ENCODE data around the gene DSCAML1.

The DSCAML1 gene

DNA sequence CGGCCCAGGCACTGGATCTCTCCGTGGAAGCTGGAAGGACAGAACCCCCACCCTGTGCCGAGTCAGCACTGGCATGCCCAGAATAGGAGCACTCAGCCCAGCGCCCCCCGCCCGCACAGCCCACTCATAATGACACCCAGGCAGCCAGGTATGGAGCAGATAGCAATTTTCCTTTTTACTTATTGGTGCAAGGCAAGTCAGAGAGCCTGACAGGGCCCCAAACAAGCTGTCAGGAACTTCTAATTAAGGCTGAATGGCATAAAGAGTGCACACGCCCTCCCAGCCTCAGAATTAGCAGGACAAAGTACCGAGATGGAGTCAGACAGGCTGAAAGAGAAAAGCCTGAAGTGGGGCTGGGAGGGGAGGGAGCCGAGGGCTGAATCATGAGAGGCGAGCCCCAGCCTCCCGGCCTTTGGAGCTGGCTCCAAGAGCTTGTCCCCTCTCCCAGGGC is 76.9 kb downstream of the DSCAML1 start:
- DNase-seq = no peak

DNA sequence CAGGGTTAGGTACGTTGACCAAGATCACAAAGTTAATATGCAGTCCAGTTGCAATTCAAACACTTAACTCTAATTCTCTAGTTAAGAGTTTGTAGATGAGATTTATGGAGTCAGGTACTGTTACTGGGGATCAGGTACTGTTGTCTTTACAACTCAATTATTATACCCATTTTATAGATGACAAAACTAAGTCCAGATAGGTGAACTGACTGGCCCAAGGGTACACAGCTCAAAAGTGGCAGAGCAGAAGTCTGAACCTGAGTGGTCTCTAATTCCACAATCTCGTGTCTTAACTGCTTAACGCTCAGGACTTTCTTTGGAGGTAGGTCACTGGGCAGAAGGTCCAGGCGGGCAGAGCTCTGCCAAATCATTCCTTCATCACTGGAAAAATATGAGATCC is 77.5 kb downstream of the DSCAML1 start:
- DNase-seq = no peak

DNA sequence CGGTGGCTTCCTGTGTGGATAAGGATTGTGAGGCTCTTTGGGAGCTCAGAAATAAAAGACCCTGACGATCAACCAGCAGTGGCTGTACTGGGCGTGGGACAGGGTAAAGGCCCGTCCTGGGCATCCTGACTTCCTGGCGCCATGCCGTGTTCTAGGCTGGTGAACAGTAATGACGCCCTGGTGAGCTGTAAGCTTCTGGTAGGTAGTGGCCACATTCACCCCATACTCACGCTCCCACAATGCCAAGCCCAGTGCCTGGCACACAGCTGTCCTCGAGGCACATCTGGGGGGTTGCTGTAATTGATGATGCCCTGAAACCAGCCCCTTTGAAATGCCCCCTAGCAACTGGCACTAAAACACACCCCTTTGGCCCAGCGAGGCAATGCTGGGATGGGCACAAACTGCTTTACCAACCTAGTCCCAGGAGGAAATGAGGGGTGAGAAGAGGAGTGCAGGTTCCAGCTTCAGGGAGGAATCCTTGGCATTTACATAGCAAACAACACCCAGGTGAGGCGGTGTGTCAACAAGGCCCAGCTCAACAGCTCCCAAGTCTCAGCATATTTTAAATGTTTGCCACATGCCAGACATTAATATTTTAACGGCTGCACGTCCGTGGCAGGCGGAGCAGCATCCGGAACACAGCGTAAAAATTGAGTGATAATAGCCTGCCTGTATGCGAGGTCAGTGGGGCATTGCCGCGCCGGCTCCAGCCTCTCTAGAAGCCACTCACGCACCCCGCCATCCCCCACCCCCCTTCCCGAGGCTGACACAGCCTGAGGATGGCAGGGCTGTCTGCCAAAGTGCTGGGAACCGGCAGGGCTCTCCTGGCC is 79.3 kb downstream of the DSCAML1 start:
- no peak for DNase-seq

DNA sequence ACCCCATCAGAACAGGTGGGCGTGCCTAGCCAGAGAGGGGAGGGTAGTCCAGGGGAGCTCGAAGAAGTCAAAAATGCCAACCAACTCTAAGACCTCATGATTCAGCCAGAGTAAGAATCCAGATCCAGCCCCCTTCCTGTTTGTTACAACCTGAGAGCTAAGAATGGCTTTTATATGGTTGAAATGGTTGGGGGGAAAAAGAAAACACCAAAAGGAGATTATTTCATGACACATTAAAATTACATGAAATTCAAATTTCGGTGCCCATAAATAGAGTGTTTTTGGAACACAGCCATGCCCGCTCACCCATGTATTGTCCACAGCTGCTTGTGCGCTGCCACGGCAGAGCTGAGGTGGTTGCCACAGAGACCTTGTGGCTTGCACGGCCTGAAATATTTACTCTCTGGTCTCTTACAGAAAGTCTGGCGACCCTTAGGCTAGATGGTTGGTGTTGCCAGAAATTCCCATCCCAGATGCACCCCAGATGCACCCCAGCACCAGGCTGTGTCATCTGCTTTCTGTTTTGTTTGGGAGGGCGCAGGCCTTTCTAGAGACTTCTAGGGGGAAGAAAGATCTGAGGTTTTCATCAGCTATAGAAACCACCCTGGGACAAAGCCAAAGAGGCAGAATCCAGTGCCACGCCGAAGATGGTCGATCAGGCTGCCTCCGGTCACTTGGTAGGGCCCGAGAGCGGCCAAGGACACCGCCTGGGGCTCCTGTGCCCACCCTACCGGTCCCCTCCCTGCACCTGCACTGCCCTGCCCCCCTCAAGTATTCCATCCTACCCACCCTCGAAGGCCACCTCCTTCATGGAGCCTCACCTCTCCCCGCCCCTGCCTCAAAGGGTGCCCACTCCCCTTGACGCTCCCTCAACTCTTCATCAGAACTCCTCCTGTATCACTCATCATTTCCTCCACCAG is 80.2 kb downstream of the DSCAML1 start:
- DNase-seq = no peak

DNA sequence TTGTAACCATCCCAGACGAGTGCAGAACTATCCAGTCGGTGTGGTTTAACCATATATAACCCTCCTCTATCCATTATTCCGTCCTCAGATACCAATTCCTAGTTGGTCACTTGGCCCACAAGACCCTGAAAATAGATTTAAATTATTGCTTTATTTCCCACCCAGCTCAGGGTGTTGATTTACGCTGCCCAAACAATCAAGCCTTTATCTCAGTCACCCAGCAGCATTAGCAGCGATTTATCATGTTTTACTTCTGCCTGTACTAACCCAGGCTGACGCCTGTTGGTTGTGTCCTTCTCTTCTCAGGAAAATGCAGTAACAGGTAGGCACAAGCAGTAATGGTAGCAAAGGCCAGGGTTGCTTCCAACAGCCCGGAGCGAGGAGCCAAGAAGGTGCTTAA is 81.2 kb downstream of the DSCAML1 start:
- no peak for DNase-seq

DNA sequence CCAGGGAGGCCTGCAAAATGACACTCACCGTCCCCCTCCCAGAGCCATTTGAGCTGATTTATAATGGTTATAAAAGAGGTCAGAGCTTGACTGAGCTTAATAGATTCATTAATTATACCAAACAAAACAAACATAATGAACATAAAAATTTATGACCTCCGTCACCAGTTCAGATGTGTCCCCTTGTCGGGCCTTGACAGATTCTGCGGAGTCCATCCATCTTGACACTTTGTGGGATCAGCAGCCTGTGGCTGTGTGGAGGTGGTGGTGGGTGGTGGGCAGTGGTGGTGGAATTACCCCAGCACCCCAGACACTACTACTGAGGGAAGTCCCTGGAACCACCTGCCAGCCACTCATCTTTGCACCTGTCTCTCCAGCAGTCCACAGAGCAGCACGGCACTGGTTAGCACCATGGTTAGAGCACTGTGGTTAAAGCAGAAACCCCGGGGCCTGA is 83.5 kb downstream of the DSCAML1 start:
- no peak for DNase-seq

DNA sequence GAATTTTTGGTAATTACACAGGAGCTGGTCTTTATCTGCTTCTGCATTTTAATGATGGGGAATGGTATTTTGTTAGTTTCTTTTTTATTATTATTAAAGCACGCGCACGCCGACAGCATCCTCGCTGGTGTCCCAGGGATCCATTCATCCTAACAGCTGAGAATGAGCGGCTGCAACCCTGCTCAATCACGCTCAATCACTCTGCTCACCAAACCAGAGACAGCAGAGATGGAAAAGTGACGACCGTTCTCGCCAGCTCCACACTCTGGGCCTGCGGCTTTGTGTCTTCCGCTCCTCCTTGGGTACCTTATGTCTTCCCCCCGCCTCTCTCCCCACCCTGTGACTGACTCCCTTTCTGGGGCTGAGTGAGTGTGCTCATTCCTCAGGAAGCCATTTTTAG is 84.5 kb downstream of the DSCAML1 start:
- no peak for DNase-seq

DNA sequence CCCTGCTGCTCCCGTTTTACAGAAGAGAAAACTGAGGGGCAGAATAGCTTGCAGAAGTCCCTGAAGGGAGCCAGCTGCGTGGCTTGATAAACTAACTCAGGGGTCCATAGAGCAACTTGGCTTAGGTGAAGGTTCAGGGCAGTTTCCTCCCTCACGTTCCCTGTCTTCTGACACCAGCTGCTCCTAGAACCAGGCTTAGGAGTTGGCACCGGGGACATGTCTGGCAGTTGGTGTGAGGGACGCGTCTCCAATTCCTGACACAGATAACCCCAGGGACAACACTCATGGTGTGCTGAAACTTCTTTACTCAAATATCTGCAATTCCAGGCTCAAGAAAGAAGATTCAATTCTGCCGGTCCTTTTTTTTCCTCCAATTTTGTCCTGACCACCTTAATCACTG is 85.7 kb downstream of the DSCAML1 start:
- DNase-seq = no peak

DNA sequence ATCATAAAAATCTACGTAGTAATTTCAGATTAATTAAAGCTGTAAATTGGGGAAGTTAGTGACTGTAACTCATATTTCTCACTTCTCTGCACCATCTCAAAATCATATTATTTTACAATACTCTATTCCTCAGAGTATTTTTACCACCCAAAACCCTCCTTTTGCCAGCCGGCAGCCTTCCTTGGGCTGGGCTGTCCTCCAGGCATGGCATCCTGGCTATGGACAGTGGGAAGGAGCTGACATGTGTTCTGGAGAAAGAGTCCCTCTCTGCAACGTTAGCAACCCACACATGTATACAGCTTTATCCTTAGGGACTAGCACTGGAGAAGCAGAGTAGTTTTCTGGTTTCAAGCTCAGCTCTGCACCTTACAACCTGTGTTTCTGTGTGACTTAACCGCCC is 86.8 kb downstream of the DSCAML1 start:
- DNase-seq = no peak

DNA sequence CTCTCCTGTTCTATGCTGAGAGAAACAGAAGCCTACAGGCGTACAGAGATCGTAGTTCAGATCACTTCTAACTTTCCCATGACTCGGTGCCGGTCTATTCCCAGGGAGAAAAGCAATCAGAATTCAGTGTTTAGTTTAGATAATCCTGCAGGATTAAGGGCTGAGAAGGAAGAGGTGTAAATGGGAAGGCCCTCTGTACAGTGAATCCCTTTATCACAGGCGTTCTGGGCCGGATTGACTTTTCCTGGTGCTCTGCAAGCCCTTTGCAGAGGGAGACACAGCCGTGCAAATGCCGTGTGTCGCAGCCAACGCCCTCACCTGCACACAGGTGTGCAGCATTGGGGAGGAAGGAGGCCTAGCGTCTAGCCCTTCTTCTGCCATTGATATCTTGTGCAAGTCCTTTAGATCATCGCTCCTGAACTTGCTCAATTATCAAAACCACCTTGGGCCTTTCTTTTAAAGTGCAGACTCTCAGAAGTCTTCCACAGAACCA is 90.6 kb downstream of the DSCAML1 start:
- no peak for DNase-seq

DNA sequence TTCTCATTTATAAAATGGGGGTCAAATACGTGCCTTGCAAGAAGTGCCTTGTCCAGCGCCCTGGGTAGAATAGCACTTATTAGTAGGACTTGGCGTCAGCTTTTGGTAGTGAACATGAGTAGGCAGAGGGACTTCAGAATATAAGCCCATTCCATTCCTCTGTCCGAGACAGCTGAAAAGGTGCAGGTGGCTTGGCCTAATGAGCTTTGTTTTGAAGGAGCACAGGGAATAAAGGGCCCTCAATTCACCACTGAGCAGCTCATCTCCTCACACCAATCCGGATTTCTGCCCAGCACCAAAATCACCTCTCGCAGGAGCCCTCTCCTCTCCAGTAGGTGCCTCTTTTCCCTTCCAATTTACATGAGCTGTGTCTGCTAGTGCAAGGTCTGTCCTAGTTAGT is 91.2 kb downstream of the DSCAML1 start:
- no peak for DNase-seq

DNA sequence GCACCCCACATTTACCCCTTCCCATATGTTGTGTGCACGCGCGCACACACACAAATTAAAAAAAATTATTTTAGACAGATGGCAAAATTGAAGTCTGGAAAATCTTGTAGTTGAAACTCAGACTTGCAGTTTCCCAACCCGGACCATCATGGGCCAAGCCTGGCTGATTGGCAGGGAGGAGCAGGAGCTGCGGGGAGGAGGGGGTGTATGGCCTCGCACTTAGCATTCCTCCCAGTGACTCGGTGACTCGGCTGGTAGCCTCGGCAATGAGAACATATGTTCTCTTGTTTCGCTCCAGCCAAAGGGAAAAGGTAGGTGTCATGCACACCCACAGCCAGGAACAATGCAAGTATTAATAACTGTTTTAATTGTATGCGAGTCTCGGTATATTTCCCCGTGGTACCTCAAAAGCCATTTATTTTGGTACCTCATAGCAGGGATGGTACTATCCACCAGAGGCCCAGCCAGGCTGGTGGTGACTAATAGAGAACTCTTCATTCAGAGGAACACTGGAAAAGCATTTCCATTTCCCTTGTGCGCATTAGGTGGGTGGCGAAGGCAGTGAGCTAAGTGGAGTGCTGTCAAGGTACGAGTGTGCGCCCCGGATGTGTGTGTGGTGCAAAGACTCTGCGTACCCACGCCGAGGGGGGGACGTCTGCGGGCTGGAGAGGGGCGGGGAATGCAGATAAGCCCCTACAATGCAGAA is 92.5 kb downstream of the DSCAML1 start:
- DNase-seq = no peak

DNA sequence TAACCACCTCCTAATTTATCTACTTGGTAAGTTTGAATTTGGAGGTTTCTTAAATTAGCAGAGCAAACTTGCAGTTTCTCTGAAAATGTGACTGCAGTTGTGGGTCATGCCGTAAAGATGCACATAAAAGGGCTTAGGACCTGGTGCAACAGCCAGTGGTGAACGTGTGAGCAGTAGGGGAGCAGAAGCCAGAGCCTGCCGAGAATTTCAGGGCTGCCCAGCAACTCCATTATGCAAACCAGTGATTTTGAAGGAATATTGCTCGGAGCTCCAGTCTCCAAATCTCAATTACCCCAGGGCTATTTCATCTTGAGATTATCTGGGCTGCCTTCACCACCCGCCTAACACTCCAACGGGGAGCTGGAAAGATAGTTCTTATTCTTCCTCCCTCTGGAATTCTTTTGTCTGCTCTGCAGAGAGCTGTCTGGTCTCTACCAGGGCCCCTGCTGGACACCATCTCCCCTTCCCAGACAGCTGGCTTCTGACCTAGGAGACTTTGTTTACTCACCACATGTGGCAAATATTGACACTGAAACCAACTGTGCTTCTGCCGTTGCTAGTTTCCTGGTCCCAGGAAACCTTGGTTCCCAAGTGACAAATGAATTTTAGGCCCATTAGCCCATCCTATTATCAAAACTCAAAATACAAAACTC is 93.9 kb downstream of the DSCAML1 start:
- DNase-seq = no peak

DNA sequence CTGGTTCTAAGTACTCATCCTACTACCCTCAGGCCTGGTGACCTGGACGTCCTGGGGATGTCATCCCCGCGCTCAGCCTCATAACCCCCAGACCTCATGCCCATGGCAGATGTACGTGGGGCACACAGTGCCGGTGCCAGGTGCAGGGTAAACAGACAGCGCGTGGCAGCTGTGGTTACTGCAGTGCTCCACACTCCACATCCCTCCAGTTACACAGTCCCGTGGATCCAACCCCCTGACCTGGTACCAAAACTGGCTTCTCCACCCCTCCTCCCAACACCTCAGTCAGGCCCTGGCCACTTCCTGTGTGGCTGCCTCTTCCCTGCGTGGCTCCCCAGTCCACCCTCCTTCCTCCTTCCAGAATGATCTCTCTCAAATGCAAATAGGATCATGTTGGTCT is 95.2 kb downstream of the DSCAML1 start:
- no peak for DNase-seq

DNA sequence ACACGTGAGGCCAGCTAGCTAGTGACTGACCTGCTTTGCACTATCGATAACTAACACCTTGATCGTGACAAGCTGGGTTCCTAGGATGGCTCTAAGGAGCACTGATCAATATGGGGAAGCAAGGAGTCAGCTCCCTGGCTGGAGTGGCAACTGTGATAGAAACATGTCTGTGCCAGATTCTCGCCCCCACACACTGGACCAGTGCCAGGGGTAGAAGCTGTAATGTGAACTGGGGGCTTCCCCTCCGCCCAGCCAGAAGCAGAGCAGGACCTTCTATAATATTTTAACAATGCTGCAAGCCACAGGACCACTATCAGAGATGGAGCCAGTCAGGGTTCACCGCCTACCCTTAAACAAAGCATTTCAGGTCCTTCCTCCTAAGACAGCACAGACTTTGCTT is 96.5 kb downstream of the DSCAML1 start:
- DNase-seq = no peak

DNA sequence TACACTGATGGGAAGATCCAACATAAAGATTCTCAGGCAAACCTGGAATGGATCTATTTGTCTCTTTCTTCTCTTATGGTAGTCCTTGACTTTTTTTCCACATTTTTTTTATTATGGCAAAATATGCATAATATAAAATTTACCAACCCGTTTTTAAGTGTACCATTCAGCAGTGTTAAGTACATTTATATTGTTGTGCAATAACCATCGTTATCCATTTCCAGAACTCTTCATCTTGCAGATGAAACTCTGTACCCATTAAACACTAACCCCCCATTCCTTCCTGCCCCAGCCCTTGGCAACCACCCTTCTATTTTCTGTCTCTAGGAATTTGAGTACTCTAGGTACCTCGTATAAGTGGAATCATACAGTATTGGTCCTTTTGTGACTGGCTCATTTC is 99.7 kb downstream of the DSCAML1 start:
- no peak for DNase-seq

DNA sequence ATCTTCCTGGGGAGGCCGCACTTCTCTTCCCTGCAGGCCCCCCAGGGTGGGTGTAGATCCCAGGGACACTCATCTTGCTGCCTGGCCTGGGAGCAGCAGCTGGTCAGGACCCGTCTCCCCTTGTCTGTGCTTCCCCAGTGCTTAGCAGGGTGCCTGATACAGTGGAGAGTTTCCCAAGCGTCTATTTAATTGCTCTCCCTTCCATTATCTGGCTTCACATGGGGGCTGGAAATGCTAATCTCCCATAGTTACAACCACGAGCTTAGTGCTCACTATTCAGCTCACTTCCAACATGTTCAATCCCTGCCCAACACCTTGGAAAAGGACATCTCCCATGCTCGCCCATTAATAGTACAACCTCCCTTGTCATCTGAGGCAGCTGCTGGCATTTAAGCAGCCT is 100.5 kb downstream of the DSCAML1 start:
- DNase-seq = no peak

DNA sequence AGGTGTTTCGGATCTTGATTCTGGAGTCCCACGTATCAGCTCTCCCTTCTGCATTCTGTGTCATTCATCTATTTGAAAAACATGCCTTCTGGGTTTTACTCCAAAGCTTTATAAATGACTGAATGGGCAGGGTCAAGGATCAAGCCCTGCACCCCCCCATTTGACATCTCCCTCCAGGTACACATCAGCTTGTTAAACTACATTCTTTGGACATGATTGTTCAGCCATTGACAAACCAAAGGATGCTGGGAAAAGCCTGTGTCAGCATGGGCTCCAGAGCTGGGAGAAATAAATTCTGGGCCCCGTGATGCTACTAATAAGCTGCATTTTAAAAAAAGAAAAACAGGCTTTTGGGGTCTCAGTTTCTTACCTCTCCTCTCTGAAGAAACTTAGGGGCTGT is 103.7 kb downstream of the DSCAML1 start:
- DNase-seq = no peak

DNA sequence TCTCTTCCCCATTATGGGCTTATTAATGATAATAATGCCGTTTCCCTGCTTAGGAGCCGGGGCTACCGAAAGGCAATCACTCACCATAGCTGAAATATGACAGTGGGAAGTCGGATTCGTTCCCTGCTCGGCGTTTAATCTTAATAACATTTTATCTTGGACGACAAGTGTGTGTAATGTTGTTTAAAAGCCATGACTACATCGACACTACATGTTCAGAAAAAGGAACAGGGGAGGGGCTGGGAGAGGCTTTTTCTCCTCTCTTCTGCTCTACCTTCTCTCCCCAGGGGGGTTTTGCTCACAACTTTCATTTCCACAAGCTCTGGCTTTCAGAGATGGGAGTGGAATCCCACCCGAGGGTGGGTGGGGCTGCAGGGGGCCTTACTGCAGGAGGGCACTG is 105.5 kb downstream of the DSCAML1 start:
- no peak for DNase-seq

DNA sequence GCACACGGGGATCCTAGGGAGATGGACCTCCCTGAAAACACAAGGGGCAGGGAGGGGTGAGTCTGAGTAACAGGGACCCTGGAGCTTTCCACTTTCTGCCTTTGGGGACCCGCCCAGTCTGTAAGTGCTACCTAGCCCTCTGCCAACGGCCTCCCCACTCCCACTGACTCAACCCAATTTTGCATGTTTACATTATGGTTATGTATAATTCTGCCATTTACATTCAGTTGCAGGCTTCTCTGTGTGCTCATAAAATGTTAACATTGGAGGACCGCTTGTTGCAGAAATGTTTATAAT is 105.8 kb downstream of the DSCAML1 start:
- no peak for DNase-seq

DNA sequence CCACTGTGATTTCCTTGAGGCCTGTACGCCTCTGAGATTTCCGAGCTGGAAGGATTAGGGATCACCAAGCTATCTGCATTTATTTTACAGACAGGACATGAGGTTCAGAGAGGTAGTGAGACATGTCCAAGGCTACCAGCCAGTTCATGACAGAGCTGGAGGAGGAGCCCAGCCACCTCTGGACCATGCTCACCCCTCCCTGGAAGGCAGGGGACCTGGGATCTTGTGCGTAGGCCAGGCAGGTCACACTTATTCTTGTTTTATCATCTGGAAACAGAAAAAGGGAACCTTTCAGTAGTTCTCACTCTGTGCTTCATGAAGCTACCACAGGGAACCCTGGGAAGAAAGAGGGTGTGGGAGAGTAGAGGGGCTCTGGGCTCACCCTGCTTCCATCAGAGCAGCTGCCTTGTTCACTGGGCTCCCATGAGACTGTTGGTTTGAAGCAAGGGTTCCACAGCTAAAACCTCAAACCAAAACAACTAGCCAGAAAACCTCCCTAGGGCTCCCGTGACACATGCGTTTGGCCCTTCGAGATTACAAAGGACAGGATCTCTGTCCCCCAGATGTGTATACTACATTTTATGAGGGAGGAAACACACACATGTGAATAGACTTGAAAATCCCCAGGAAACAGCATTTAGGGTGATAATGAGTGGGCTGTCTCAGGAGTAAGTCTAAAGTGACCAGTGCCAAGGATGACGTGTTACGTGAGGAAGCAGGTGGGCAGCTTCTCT is 106.4 kb downstream of the DSCAML1 start:
- DNase-seq = no peak

DNA sequence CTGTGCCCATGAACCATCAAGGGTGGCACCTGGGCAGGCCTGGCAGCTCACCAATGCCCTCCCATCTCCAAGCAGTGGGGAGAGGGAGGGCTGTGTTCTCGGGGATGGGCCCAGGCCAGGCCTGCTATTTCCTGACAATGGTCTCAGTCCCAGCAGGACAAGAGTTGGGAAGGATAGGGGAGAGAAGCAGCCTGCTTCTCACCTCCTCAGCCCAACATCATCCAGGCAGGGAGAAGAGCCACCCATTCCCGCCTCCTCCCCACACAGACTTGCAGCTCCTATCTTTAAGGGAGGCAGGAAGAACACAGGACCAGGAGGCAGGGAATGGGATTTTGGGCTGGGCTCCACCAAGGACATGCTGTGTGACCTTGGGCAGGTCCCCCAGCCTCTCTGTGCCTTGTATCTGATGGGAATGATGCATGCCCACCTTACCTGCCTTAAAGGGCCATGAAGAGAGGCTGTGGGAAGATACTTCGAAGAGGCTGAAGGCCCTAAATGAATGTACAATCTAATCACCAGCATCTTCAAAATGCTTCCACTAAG is 108.7 kb downstream of the DSCAML1 start:
- DNase-seq = no peak
